Gastrocnemius medialis (tissue), 4 donors: Measurements from ENCODE around the gene COA5.

Experiments
- CTCF ChIP-seq, 5 experiments: fragments of 450-650 bp in 3 of 5; fragments of 200-600 bp in 2 of 5; sonication (generic) in 2 of 5; IDR thresholded peaks in 4 of 5; conservative IDR thresholded peaks in 1 of 5; 1 replicate in 4 of 5; 2 replicates in 1 of 5; pipeline ENCODE4 v1.5.1; 2016 to 2019; ENCODE audit warnings: antibody characterized with exemption in 5 of 5, mild to moderate bottlenecking in 3 of 5, moderate library complexity in 3 of 5
- POLR2A ChIP-seq, 2 donors: fragments of 450-650 bp; IDR thresholded peaks; one replicate each; pipeline ENCODE4 v1.6.1; 2017; ENCODE audit warnings: antibody characterized with exemption in 2 of 2, mild to moderate bottlenecking in 2 of 2, moderate library complexity in 2 of 2

GRCh38 chr2:98561018-98561417 lies 47.3 kb downstream of the COA5 start:
- no peak for TF ChIP-seq CTCF (IDR thresholded peaks at IDR 0.05 in 4 of 5, conservative IDR thresholded peaks at IDR 0.05 in 1 of 5)
- TF ChIP-seq POLR2A (IDR thresholded peaks at IDR 0.05), result no peak
